ENCODE results near the gene MRPS18A. TPM values are rescaled to one million over a fixed set of nuclear protein-coding genes. Genes with fewer than 3 reads are reported as not detected.
A peak's percentile ranks its signal among the peaks of the same experiment; 100 is the strongest.

MRPS18A gene
- total and polyA plus RNA-seq, 9 of the 15 experiments (the other 6 are each of a cell fraction or from before 2014, with no cell fraction given), result 87.5 to 243 (median 125) TPM

DNA sequence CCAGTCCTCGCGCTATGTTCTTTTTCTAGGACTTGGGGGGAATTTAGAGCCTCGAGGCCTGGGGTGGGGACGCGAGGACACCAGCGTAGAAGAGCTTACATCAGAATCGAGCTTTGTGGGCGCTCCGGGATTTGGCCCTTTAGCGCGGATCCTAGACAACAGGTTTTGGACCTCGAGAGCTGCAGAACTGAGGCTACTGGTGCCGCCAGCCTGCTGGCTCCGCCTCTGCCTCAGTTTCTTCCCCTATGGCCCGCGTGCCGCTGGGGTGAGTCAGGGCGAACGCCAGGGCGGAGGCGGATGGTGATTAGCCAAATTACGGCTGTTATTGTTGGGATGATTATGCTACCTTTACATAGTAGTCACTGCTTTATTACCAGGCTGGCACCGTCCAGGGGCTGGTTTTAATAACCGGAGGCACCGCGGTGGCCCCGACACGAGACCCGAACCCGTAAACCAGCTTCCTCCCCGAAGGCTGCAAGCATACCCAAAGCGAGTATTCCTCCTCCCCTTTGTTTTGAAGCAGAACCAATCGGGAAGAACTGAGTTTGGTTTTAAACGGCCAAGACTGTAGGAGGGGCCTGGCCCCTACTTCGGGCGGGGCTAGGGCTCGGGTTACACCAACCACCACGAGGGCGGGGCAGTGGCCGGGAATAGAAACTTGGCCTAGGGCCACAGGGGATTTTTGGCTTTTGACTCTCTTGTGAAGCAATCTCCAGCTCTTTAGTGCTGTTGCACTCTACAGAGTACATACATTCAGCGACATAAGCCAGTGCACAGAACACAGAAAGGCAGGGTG lies 57.9 kb downstream of the MRPS18A start (continued):
- TF ChIP-seq, protein P1, sequence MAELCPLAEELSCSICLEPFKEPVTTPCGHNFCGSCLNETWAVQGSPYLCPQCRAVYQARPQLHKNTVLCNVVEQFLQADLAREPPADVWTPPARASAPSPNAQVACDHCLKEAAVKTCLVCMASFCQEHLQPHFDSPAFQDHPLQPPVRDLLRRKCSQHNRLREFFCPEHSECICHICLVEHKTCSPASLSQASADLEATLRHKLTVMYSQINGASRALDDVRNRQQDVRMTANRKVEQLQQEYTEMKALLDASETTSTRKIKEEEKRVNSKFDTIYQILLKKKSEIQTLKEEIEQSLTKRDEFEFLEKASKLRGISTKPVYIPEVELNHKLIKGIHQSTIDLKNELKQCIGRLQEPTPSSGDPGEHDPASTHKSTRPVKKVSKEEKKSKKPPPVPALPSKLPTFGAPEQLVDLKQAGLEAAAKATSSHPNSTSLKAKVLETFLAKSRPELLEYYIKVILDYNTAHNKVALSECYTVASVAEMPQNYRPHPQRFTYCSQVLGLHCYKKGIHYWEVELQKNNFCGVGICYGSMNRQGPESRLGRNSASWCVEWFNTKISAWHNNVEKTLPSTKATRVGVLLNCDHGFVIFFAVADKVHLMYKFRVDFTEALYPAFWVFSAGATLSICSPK (IDR thresholded peaks at IDR 0.05; ENCODE audit: borderline replicate concordance), result peak; percentile 88; the same call in 1 of the 2 replicates
- TF ChIP-seq MAFF (IDR thresholded peaks at IDR 0.05; ENCODE audit: low read length) (no peak), RNF219 (CRISPR knock-in tag; IDR thresholded peaks at IDR 0.05) (no peak), SIN3B (IDR thresholded peaks at IDR 0.05; ENCODE audit: low read depth) (no peak), ZNF655 (CRISPR knock-in tag; IDR thresholded peaks at IDR 0.05) (0 out of 2 replicates have a peak, but pooled peaks have one; percentile 16), CREB3L1 (IDR thresholded peaks at IDR 0.05; ENCODE audit: borderline replicate concordance, low read depth) (peak; percentile 72), NFE2 (IDR thresholded peaks at IDR 0.05; ENCODE audit: low read depth) (no peak; the same call in 1 of the 2 replicates), GATA2 (CRISPR knock-in tag; IDR thresholded peaks at IDR 0.05) (no peak), SFPQ (IDR thresholded peaks at IDR 0.05; ENCODE audit: low read depth, low read length) (no peak), ZNF3 (CRISPR knock-in tag; IDR thresholded peaks at IDR 0.05) (no peak), ZNF780A (CRISPR knock-in tag; IDR thresholded peaks at IDR 0.05) (no peak), FOXJ3 (CRISPR knock-in tag; IDR thresholded peaks at IDR 0.05) (no peak), ETS1 (conservative IDR thresholded peaks at IDR 0.05; ENCODE audit: control insufficient read depth, low read depth, low read length) (no peak; the same call in 1 of the 2 replicates), CREB1 (IDR thresholded peaks at IDR 0.05) (no peak), CREB1 (CRISPR knock-in tag; IDR thresholded peaks at IDR 0.05) (0 out of 2 replicates have a peak, but pooled peaks have one; percentile 9), TCF7 (IDR thresholded peaks at IDR 0.05; ENCODE audit: borderline replicate concordance) (0 out of 2 replicates have a peak, but pooled peaks have one; percentile 63), HIVEP1 (CRISPR knock-in tag; IDR thresholded peaks at IDR 0.05) (no peak)
